Mammary epithelial cell (primary cell): ENCODE results near the gene EPHA1.

ENCODE experiments used
- CTCF ChIP-seq, 2 donors: IDR thresholded peaks in 1 of 2; conservative IDR thresholded peaks in 1 of 2; 2 replicates each; pipeline ENCODE4 v1.5.1; 2011 to 2012; ENCODE audit warnings: inconsistent platforms in 2 of 2, low read length in 2 of 2, mild to moderate bottlenecking in 2 of 2, control low read depth in 1 of 2, low read depth in 1 of 2; ENCODE audit not compliant: insufficient read depth in 1 of 2; ENCODE audit errors: extremely low read depth in 1 of 2
- EZH2 ChIP-seq: IDR thresholded peaks from 2 replicates; pipeline ENCODE4 v1.6.1; 2012; ENCODE audit warnings: low read length, inconsistent platforms, borderline replicate concordance

GRCh38 chr7:143379611-143380259, 28.9 kb downstream of the EPHA1 start:
- TF ChIP-seq CTCF (conservative IDR thresholded peaks at IDR 0.05 in 1 of 2, IDR thresholded peaks at IDR 0.05 in 1 of 2; ENCODE audit: extremely low read depth in 1 of 2, insufficient read depth in 1 of 2, low read depth in 1 of 2, low read length in 2 of 2), result no peak
- no peak for TF ChIP-seq EZH2
